ENCODE results near the gene IFT88. TPM values are rescaled to one million over a fixed set of nuclear protein-coding genes. Genes with fewer than 3 reads are reported as not detected.

Gene IFT88
- total RNA-seq, 1 experiment from 2014 or later, result 5.2 TPM

GRCh38 chr13:20553311-20553710 is 13.6 kb upstream of the IFT88 start:
- no peaks in the 10 kb centered on the region for H3K27me3 Mint-ChIP-seq (ENCODE audit: low read depth)
- no peak overlapping the region for H3K4me2 ChIP-seq (ENCODE audit: insufficient read depth, insufficient read length, low read length)
- no peaks in the 10 kb centered on the region for H3K27me3 ChIP-seq (ENCODE audit: insufficient read depth, low read length)
- WGBS (ENCODE audit: extremely low coverage, insufficient read length, low lambda C conversion rate), result no CpG with 5 or more reads among the region's 3 CpGs
- no peaks in the 10 kb centered on the region for H3K9me3 ChIP-seq (ENCODE audit: control insufficient read depth, low read depth, low read length)
- H2AK5ac ChIP-seq (ENCODE audit: insufficient read length, low read length), result no peak overlapping the region
- H2BK20ac ChIP-seq (ENCODE audit: low read depth, low read length, poor library complexity, severe bottlenecking), result no peak overlapping the region
- no peak overlapping the region for H3K27ac Mint-ChIP-seq
- no peak overlapping the region for H2BK5ac ChIP-seq (ENCODE audit: insufficient read length, low read length)
- no peaks in the 10 kb centered on the region for H3K4me1 ChIP-seq (ENCODE audit: insufficient read depth, low read length)
- H3K4me1 Mint-ChIP-seq, result no peaks in the 10 kb centered on the region
- H2AFZ ChIP-seq (ENCODE audit: low read length), result no peak overlapping the region
- no peak overlapping the region for H2BK12ac ChIP-seq (ENCODE audit: insufficient read length, low read depth, low read length)
- H3K56ac ChIP-seq (ENCODE audit: insufficient read length, low read depth, low read length), result no peak overlapping the region
- no peaks in the 10 kb centered on the region for H3K79me1 ChIP-seq (ENCODE audit: insufficient read depth, low read depth, low read length, poor library complexity, severe bottlenecking)
- DNase-seq, result no peak
- no peak overlapping the region for H3K27ac ChIP-seq (ENCODE audit: insufficient read length, low read depth, low read length)
- no peak overlapping the region for H3K14ac ChIP-seq (ENCODE audit: insufficient read depth, low read length)
- no peak overlapping the region for H2BK120ac ChIP-seq (ENCODE audit: low read depth, low read length, poor library complexity, severe bottlenecking)
- no peak overlapping the region for H4K5ac ChIP-seq (ENCODE audit: insufficient read length, low read depth, low read length)
- no peak overlapping the region for H3K23ac ChIP-seq (ENCODE audit: insufficient read length, low read depth, low read length)
- no peak for TF ChIP-seq CTCF (conservative IDR thresholded peaks at IDR 0.05)
- no peaks in the 10 kb centered on the region for H3K36me3 Mint-ChIP-seq (ENCODE audit: insufficient read depth in 1 of 3, low read depth in 3 of 3)
- H3K9me3 Mint-ChIP-seq, result no peaks in the 10 kb centered on the region
- H3K23me2 ChIP-seq (ENCODE audit: insufficient read length, low read depth, low read length, poor library complexity, severe bottlenecking), result no peaks in the 10 kb centered on the region
- H4K8ac ChIP-seq (replicated peaks; ENCODE audit: insufficient read length, low read depth, low read length), result no peak overlapping the region
- H3K18ac ChIP-seq (ENCODE audit: insufficient read length, low read depth, low read length), result no peak overlapping the region
- no peak overlapping the region for H3K4ac ChIP-seq (ENCODE audit: low read depth, low read length)
- H4K91ac ChIP-seq (ENCODE audit: insufficient read length, low read depth, low read length), result no peak overlapping the region
- H2BK15ac ChIP-seq (ENCODE audit: low read depth, low read length), result no peak overlapping the region
- H3T11ph ChIP-seq (ENCODE audit: low read length), result no peak overlapping the region
- H3K4me3 Mint-ChIP-seq, result no peak overlapping the region
- H3K9ac ChIP-seq (ENCODE audit: extremely low read depth, insufficient read length, low read length), result no peak overlapping the region
- H4K20me1 ChIP-seq (ENCODE audit: control insufficient read depth, insufficient read depth, insufficient read length), result no peaks in the 10 kb centered on the region
- H3K79me2 ChIP-seq (ENCODE audit: insufficient read depth, low read length), result no peaks in the 10 kb centered on the region

All from H9 (cell line).